AG10803 (cell line): ENCODE measurements around the gene C19orf85.
"Not testable (repeated sequence)": the region's sequence is repeated elsewhere in the genome, so short reads cannot be mapped to it uniquely, and the experiment has no call there.

Experiments used
- DNase-seq: peaks from one replicate; pipeline ENCODE4 v3.0.0; 2010; ENCODE audit warnings: low read depth
- H3K4me3 ChIP-seq: 2 replicates; pipeline ENCODE4 v1.5.1; 2011; ENCODE audit warnings: mild to moderate bottlenecking, low read length, control low read depth
- CTCF ChIP-seq: conservative IDR thresholded peaks from 2 replicates; pipeline ENCODE4 v1.5.1; 2011; ENCODE audit warnings: mild to moderate bottlenecking, low read length, control low read depth, inconsistent platforms

Gene C19orf85

GRCh38 chr19:55423225-55424005 is 41.1 kb downstream of the C19orf85 start:
- TF ChIP-seq CTCF = no peak
- no peak overlapping the region for H3K4me3 ChIP-seq
- DNase-seq = no peak

GRCh38 chr19:55421281-55421680 is 43.3 kb downstream of the C19orf85 start:
- peak; percentile 20 for DNase-seq
- H3K4me3 ChIP-seq = not testable (repeated sequence)

- no peak for DNase-seq
- H3K4me3 ChIP-seq = no peak overlapping the region
- no peak for TF ChIP-seq CTCF
Observed at GRCh38 chr19:55419624-55420236, 44.8 kb downstream of the C19orf85 start.

- no peak for TF ChIP-seq CTCF
- DNase-seq = no peak
- no peak overlapping the region for H3K4me3 ChIP-seq
Observed at GRCh38 chr19:55419103-55419502, 45.4 kb downstream of the C19orf85 start.

DNA sequence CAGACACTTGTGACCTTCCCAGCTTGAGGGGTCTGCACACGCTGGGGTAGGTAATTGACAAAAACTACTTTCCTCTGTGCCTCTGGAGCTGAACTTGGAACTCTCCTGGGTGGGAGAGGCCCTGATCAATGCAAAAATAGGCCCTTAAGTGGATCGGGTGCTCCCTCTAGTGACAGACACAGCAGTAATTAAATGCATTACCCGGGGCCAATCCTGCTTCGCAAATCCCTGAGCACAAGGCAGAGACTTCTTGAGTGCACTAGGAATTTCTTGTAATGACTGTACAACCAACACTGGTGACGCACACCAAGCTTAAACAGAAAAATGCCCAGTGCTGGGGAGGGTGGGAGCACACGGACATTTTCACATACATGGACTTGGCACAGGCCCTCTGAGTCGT is 46.4 kb downstream of the C19orf85 start:
- no peak overlapping the region for H3K4me3 ChIP-seq
- DNase-seq = peak; percentile 84
- TF ChIP-seq CTCF = peak; percentile 80
